ENCODE results near the gene HES6.

HES6 gene

DNA sequence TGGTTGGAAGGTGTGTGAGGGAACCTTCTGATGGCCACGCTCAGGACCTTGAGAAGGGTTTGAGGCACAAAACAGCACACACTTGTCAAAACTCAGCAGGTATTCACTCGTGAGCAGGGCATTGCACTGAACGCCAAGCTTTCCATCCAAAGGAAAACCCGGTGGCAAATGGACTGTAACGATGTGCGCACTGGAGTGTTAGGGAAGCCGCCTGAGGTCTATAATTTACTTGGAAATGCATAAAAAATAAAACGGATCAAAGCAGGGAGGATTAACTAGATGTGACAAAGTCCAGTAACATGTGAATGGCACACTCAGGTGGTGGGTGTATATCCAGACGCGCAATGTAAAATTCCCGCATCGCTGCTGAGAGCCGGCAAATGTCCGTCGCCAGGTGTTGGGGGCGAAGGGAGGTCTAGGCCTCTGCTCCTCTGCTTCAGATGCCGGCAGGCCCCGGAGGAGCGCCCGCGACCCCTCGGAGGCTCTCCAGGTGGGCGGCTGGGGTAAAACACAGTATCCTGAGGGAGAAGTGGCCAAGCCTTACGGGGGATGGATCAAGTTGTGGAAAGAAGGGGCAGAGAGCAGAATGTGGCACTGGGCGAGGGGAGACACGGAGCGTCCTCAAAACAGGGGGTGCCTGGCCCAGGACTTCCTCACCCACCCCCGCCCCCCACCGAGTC lies 15.3 kb downstream of the HES6 start:
- FAIRE-seq (no peak), DNase-seq (ENCODE audit: insufficient read length, low spot score) (no peak)
- TF ChIP-seq CTCF (IDR thresholded peaks at IDR 0.05; ENCODE audit: insufficient read depth, missing control alignments), result no peak

GRCh38 chr2:238220892-238221521 lies 18.8 kb downstream of the HES6 start:
- DNase-seq (ENCODE audit: insufficient read length, low spot score), result no peak

GRCh38 chr2:238220274-238220891 lies 19.5 kb downstream of the HES6 start:
- FAIRE-seq (no peak), DNase-seq (ENCODE audit: insufficient read length, low spot score) (no peak)
- TF ChIP-seq CTCF (IDR thresholded peaks at IDR 0.05; ENCODE audit: insufficient read depth, missing control alignments), result no peak

More at GRCh38 chr2:238220892-238221521, 18.8 kb downstream of the HES6 start:
- FAIRE-seq, result no peak
- no peak for TF ChIP-seq CTCF (IDR thresholded peaks at IDR 0.05; ENCODE audit: insufficient read depth, missing control alignments)

- FAIRE-seq (no peak), DNase-seq (ENCODE audit: insufficient read length, low spot score) (no peak)
- no peak for TF ChIP-seq CTCF (IDR thresholded peaks at IDR 0.05; ENCODE audit: insufficient read depth, missing control alignments)
Measured at GRCh38 chr2:238216651-238217184, 23.1 kb downstream of the HES6 start.

DNA sequence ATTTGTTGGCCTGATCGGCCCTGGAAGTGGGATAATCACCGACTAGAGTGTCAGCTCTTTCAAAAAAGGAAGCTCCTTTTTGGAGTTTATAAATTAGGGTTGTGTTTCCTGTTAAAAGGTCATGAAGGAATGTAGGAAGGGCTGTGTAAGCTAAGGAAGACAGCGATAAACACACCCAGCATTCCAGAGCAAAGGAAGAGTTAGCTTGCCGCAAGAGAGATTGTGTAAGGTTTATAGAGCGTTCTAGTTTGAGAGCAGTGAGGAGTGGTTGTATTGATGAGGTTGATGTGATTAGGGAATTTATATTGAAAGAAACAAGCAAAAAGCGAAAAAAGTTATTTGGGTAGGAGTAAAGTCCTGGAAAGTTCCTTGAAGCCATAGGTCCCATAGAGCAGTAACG lies 32.8 kb downstream of the HES6 start:
- TF ChIP-seq CTCF (IDR thresholded peaks at IDR 0.05; ENCODE audit: insufficient read depth, missing control alignments), result no peak
- no peak for FAIRE-seq

GRCh38 chr2:238203973-238204683 lies 35.7 kb downstream of the HES6 start:
- no peak for TF ChIP-seq CTCF (IDR thresholded peaks at IDR 0.05; ENCODE audit: insufficient read depth, missing control alignments)
- no peak for DNase-seq (ENCODE audit: insufficient read length, low spot score)
- FAIRE-seq, result no peak

More for the DNA sequence above, 32.8 kb downstream of the HES6 start:
- DNase-seq (ENCODE audit: insufficient read length, low spot score), result no peak

Data from D721Med (cell line).